HT1080 (cell line): ENCODE results near the gene NUP62. TPM values are rescaled to one million over a fixed set of nuclear protein-coding genes. Genes with fewer than 3 reads are reported as not detected.

Experiments used
- DNase-seq: peaks from one replicate; pipeline ENCODE4 v3.0.0-alpha.2; 2015; ENCODE audit warnings: low read depth
- total RNA-seq: library from RNA; depleted of rRNA; stranded (reverse); fragments of >200 nt; shearing (Covaris generic); gene quantifications from 2 replicates; pipeline ENCODE4 v1.2.3, GENCODE V29; 2014

Gene NUP62
- total RNA-seq, 1 experiment from 2014 or later, result 91.9 TPM

GRCh38 chr19:49881672-49882394, 47.5 kb downstream of the NUP62 start:
- no peak for DNase-seq

DNA sequence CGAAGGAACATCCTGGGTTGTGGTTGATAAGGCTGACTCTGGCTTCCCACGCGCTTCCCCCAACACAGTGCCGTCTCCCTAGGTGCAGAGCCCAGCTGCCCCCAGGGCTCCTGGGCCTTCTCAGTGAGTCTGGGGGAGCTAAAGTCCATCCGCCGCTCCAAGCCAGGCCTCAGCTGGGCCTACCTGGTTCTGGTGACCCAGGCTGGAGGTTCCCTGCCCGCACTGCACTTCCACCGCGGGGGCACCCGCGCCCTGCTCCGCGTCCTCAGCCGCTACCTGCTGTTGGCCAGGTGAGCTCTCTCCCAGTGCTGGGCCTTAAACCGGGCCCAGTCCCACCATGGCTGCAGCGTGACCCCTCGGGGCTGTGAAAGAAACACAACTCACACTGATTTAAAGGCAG, 48.1 kb downstream of the NUP62 start:
- no peak for DNase-seq

GRCh38 chr19:49880162-49880869, 49.0 kb downstream of the NUP62 start:
- DNase-seq, result no peak

DNA sequence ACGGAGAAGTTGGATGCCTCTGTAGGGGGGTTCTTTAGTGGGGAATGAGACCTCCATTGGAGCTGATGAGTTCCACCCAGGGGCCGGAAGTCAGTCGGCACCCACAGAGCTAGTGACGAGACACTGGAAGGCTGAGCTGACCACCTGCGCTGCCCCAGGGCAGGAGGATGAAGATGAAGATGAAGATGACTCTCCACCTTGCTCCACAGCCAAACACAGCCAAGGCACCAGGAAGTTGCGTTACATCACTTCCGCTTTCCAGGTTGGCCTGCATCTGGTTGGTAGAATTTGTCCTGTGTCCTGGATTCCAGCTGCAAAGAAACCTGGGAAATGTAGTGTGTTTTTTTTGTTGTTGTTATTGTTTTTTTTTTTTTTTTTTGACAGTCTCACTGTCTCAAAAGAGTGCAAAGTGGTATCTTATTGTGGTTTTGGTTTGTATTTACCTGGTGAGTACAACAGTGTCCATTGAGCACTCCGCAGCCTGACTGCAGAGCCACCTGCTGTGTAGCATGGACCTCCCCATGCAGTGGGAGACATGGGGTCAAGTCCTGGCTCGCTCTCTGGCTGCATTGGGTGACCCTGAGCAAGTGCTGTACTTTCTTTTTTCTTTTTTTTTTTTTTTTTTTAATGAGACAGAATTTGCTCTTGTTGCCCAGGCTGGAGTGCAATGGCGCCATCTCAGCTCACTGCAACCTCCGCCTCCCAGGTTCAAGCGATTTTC, 49.9 kb downstream of the NUP62 start:
- DNase-seq, result no peak

GRCh38 chr19:49878744-49879070, 50.6 kb downstream of the NUP62 start:
- no peak for DNase-seq

DNA sequence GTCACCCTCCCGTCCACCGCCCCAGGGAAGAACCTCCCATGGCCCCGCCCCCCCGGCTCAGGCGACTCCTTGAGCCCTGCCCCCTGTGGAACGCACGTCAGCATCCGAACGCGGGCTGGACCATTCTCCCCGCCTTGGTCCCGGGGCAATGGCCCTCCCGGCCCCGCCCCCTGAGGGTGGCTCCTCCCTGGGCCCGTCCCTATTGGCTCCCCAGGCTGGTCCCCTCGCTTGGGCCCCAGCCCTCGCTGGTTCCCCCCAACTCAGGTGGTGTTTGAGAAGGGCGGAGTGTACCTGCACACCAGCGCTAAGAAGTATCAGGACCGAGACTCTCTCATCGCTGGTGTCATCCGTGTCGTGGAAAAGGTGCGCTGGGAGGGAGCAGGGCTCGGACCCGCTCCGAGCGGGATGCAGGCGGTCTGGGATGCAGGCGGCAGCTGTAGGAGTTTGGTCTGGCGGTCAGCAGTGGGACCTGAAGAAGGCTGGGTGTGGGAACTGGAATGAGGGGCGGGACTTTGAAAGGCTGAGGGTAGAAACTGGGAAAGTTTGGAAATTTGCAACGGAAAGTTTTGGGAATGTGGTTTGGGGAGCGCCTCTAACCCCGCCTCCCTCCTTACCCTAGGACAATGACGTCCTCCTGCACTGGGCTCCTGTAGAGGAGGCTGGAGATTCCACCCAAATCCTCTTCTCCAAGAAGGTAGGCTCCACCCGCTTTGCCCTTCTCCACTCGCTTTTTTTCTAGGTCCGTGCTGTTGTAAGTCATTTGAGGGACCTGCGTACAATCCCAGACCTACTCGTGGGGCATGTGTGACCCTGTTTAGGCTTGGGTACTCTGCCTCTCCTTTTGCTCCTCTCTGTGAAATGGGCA, 51.2 kb downstream of the NUP62 start:
- DNase-seq, result peak; percentile 92

- DNase-seq, result peak; percentile 100
Measured at GRCh38 chr19:49877020-49877878, 52.1 kb downstream of the NUP62 start, which contains the start of the genes AKT1S1 and TBC1D17. Gene AKT1S1, minus strand, starts transcription at chr19:49877355. Its CDS starts 4,060 bp downstream, at chr19:49873295. Gene TBC1D17, plus strand, starts transcription at chr19:49877702. Its CDS starts 22 bp downstream, at chr19:49877724.

DNA sequence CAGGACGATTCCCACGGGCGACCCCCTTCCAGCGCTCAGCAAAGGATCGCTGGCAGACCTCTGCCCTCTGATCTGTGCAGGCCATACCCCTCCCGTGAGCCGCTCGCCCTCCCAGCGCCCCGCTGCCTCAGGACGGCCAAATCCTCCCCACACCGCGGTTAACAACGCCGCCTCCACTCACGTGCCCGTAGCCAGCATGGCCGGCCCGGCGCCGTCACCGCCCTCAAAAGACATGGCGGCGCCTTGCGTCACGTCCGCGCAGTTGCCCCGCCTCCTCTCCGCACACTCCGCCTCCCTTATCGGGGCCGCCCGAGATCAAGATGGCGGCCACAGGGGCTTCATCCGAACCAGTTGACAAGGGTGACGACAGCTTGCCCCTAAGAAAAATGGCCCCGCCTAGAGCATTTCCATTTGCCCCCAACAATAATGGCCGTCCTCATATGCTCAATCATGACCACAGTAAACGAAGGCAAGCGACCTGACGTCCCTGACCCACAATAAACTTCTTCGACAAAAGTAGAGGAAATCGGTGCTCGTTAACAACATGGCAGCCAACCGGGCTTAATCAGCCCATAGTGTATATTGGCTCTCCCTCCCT, 52.8 kb downstream of the NUP62 start:
- DNase-seq, result peak; percentile 97

- DNase-seq, result peak; percentile 45
Measured at GRCh38 chr19:49875857-49876421, 53.4 kb downstream of the NUP62 start.

DNA sequence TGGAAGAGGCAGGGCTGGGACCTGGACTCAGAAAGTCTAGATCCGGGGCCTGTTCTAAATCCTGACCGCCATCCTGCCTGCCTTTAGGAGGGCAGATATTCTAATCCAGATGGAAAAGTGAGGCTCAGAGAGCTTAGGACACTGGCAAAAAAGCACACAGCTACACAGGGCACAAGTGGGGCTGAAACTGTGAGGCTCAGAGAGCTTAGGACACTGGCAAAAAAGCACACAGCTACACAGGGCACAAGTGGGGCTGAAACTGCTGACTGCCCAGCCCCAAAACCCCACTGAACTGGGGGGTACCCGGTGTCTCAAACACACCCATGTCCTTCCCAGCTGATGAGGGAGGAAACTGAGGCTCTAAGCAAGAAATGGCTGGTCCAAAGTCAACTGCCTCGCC, 54.1 kb downstream of the NUP62 start:
- DNase-seq, result no peak

GRCh38 chr19:49874503-49875157, 54.7 kb downstream of the NUP62 start:
- no peak for DNase-seq

- no peak for DNase-seq
Measured at GRCh38 chr19:49873834-49874233, 55.5 kb downstream of the NUP62 start.

DNA sequence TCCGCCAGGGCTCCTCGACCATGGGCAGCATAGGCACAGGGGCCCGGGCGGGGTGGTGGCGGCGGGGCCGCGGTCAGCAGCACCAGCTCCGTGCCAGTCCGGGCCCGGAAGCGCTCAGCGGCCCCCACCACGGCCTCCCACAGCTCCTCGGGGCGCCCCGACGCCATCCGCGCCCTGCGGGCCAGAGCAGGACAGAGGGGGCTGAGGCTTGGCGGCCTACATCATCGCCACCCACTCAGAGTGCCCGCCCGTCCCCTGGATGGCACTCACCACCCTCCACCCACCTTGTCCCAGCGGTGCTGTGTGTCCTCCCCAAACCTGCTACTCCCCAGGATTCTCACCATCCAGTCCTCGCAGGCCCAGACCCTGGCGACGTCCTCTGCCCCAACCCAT, 56.2 kb downstream of the NUP62 start:
- DNase-seq, result no peak

DNA sequence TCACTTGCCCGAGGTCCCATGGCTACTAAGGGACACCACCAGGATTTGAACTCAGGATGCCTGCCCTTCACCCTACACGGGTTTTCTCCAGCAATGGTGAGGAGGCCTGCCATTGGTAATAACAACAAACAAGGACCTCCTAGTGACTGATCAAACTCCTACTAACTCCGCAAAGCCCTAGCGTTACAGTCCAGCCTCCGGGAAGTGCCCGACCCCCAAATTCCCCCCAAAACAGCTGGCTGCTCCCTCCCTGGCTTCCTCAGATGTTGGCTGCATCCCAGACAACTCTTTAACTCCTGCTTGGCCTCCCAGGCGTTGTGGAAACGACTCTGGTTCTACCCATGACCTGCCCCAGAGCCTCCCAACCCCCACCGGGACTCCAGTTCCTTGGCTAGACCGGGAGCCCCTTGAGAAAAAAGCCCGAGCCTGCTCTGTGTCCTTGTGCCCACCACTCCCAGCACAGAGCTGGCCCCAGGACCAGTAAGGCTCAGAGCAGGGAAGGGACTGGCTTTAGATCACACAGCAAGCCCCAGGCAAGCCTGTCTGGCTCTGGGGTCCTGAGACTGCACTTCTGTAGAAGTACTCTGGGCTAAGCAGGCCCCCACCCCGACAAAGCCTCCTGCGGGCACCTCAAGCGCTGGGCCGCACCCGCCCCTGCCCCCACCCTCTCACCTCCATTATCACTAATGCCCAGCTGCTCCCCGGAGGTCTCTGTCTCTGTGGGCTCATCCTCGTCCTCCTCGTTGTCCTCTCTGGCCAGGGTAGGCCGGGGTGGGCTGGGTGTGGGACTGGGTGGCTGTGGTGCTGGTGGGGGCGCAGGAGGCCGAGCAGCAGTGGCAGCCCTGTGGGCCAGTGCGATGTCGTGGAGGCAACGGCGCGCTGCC, 56.8 kb downstream of the NUP62 start:
- DNase-seq, result no peak

DNA sequence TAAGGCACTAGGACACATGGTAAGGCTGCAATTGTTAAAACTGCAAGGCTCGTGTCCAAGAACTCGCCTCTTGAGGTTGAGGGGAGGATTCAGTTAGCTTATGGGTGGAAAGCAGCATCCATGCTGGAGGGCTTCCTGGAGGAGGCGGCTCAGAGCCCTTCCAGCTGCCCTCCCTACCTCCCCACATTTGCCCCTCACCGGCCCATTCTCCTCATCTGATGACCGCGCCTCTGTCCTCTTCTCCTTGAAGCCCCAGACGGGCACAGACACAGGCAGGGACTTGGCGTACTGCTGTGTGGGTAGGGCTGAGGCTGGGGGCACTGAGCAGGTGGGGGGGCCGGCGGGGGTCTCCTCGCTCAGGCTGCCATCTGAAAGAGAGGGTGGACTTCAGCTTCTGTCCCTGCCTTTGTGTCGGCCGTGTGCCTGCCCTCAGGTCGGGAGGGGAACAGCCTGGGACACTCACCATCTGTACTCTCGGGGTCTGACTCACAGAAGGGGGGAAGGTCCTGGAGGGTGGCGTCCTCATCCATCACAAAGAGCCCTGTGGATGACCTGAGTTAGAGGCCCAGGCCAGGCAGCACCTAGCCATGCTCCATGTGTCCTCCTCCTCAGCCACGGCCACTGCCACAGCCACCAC, 57.8 kb downstream of the NUP62 start:
- no peak for DNase-seq

DNA sequence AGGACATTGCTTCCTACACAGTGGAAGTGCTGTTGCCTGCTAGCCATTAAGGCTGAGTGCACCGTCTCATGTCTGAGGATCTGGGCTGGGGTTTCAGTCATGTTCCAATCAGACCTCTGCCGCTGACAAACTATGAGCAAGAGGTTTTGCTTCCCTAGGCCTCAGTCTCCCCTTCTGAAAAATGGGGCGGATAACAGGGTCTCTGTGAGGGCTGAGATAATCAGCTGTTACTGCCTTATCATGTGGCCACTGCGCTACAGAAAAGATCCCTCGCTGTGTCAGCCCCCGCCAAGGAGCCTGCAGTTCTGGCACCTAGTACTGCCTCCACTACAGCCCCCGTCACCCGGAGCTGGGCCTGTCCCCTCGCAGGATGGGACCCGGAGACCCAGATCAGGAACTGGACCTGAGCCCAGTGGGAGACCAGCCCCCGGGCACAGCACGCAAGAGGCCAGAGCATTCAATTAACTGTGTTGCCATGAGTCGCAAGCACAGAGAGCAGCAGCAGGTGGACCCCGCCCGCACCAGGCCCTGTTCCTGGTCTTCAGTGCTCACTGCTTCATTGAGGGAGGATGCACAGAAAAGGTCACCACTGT, 58.9 kb downstream of the NUP62 start:
- no peak for DNase-seq
